ENCODE data around the gene MPP4. TPM values are rescaled to one million over a fixed set of nuclear protein-coding genes. Genes with fewer than 3 reads are reported as not detected.

MPP4 gene
- total RNA-seq, 1 experiment from 2014 or later, result not detected

GRCh38 chr2:201597397-201597796 is 101.0 kb downstream of the MPP4 start:
- Histone ChIP-seq H3K9me3 (ENCODE audit: control insufficient read depth, insufficient read depth, low read depth, low read length) (no peaks in the 10 kb centered on the region), H3K27me3 (ENCODE audit: control insufficient read depth, insufficient read depth, low read length) (no peaks in the 10 kb centered on the region), H3K27ac (ENCODE audit: low read length) (no peak overlapping the region), H3K36me3 (ENCODE audit: control insufficient read depth, insufficient read depth, low read length) (no peaks in the 10 kb centered on the region), H3K4me3 (ENCODE audit: low read depth in 2 of 2, low read length in 2 of 2) (no peak overlapping the region), H3K4me1 (ENCODE audit: control insufficient read depth, insufficient read depth, low read length) (no peaks in the 10 kb centered on the region)
- no peak for TF ChIP-seq POLR2AphosphoS5 (IDR thresholded peaks at IDR 0.05; ENCODE audit: low read depth, low read length)
- TF ChIP-seq CTCF (IDR thresholded peaks at IDR 0.05), result no peak
- no peak for TF ChIP-seq REST (IDR thresholded peaks at IDR 0.05; ENCODE audit: insufficient read depth in 1 of 2, low read depth in 2 of 2, low read length in 1 of 2)
- TF ChIP-seq SIN3A (IDR thresholded peaks at IDR 0.05; ENCODE audit: borderline replicate concordance, insufficient read depth, low read depth, low read length), result no peak
- no peak for TF ChIP-seq TCF7L2 (IDR thresholded peaks at IDR 0.05; ENCODE audit: low read depth, low read length)
- POLR2A ChIA-PET, result no interaction called here
- DNase-seq (ENCODE audit: low read depth, low spot score) (no peak), ATAC-seq (no peak)
- no TSS peak for BruUV-seq (replicated peaks)
- in situ Hi-C loops (cut with HindIII; ENCODE audit: low pct_unique_long_range_greater_than_20kb, low sequenced_read_pairs), result no loop called here
- CTCF ChIA-PET, result no interaction called here
- intact Hi-C loops (cut with micrococcal nuclease; ENCODE audit: unreplicated experiment), result no loop called here

Other genes with a start within 250 kb of the MPP4 start
- gene TRAK2, start 247.2 kb downstream of the MPP4 start, total RNA-seq (2021; ENCODE audit: unreplicated experiment), result 35.7 TPM
- gene STRADB, start 246.9 kb downstream of the MPP4 start, total RNA-seq (2021; ENCODE audit: unreplicated experiment), result 33.4 TPM
- gene TMEM237, start 55.1 kb downstream of the MPP4 start, total RNA-seq (2021; ENCODE audit: unreplicated experiment), result 30.6 TPM
- gene ALS2, start 82.3 kb upstream of the MPP4 start, total RNA-seq (2021; ENCODE audit: unreplicated experiment), result 47.5 TPM
- gene CDK15, start 107.9 kb upstream of the MPP4 start, total RNA-seq (2021; ENCODE audit: unreplicated experiment), result 4.8 TPM